ENCODE results near the gene ZNF672. TPM values are rescaled to one million over a fixed set of nuclear protein-coding genes. Genes with fewer than 3 reads are reported as not detected.

Gene ZNF672
- total and polyA plus RNA-seq, 2 of the 13 experiments (the other 11 are each of a cell fraction or from before 2014, with no cell fraction given): 17.2 to 22.9 TPM

GRCh38 chr1:248873409-248873992 lies 35.5 kb downstream of the ZNF672 start (continued):
- no peak for TF ChIP-seq ATF4 (CRISPR knock-in tag; IDR thresholded peaks at IDR 0.05)
- peak; percentile 92; the same call in 1 of the 2 replicates for TF ChIP-seq ZNF350 (CRISPR knock-in tag; IDR thresholded peaks at IDR 0.05; ENCODE audit: borderline replicate concordance, low read depth)
- no peak for TF ChIP-seq FOSL2 (CRISPR knock-in tag; IDR thresholded peaks at IDR 0.05)
- no peak; the same call in 1 of the 2 replicates for TF ChIP-seq HBP1 (CRISPR knock-in tag; IDR thresholded peaks at IDR 0.05; ENCODE audit: low read depth)
- no peak for TF ChIP-seq RCOR2 (CRISPR knock-in tag; IDR thresholded peaks at IDR 0.05)
- no peak for TF ChIP-seq EED (CRISPR knock-in tag; IDR thresholded peaks at IDR 0.05)
- peak; percentile 3; the same call in 1 of the 2 replicates for TF ChIP-seq NFE2L2 (IDR thresholded peaks at IDR 0.05; ENCODE audit: low read length)
- no peak for TF ChIP-seq MLLT10 (CRISPR knock-in tag; IDR thresholded peaks at IDR 0.05)
- TF ChIP-seq ZFP37 (CRISPR knock-in tag; IDR thresholded peaks at IDR 0.05; ENCODE audit: borderline replicate concordance): no peak
- TF ChIP-seq SOX6 (IDR thresholded peaks at IDR 0.05): no peak
- peak; percentile 77 for TF ChIP-seq SOX6 (CRISPR knock-in tag; IDR thresholded peaks at IDR 0.05)
- no peak for TF ChIP-seq ZNF577 (CRISPR knock-in tag; IDR thresholded peaks at IDR 0.05; ENCODE audit: borderline replicate concordance, low read depth)
- TF ChIP-seq MEIS1 (CRISPR knock-in tag; IDR thresholded peaks at IDR 0.05; ENCODE audit: borderline replicate concordance): 0 out of 2 replicates have a peak, but pooled peaks have one; percentile 20
- no peak for TF ChIP-seq ATF1 (CRISPR knock-in tag; IDR thresholded peaks at IDR 0.05)
- TF ChIP-seq FOXP4 (CRISPR knock-in tag; IDR thresholded peaks at IDR 0.05): peak; percentile 31; the same call in 1 of the 2 replicates
- no peak for TF ChIP-seq ZBTB14 (CRISPR knock-in tag; IDR thresholded peaks at IDR 0.05)
- peak; percentile 59; the same call in 1 of the 2 replicates for TF ChIP-seq ZSCAN9 (CRISPR knock-in tag; IDR thresholded peaks at IDR 0.05; ENCODE audit: borderline replicate concordance)
- TF ChIP-seq ZSCAN22 (CRISPR knock-in tag; IDR thresholded peaks at IDR 0.05): no peak
- TF ChIP-seq PCBP1 (IDR thresholded peaks at IDR 0.05; ENCODE audit: borderline replicate concordance, low read depth, low read length): no peak
- peak; percentile 72 for TF ChIP-seq ZNF772 (CRISPR knock-in tag; IDR thresholded peaks at IDR 0.05)
- no peak for TF ChIP-seq ZNF484 (CRISPR knock-in tag; IDR thresholded peaks at IDR 0.05; ENCODE audit: borderline replicate concordance, low read depth)
- no peak for TF ChIP-seq ZNF607 (CRISPR knock-in tag; IDR thresholded peaks at IDR 0.05; ENCODE audit: borderline replicate concordance)
- TF ChIP-seq ZNF138 (CRISPR knock-in tag; IDR thresholded peaks at IDR 0.05; ENCODE audit: low read depth): no peak
- TF ChIP-seq KDM3A (CRISPR knock-in tag; IDR thresholded peaks at IDR 0.05; ENCODE audit: low read depth): no peak
- peak; percentile 70; the same call in 1 of the 2 replicates for TF ChIP-seq ZFY (CRISPR knock-in tag; IDR thresholded peaks at IDR 0.05)
- no peak for TF ChIP-seq ZNF180 (CRISPR knock-in tag; IDR thresholded peaks at IDR 0.05; ENCODE audit: borderline replicate concordance, low read depth)
- no peak; the same call in none of the 2 replicates for TF ChIP-seq ZMYM2 (CRISPR knock-in tag; IDR thresholded peaks at IDR 0.05)

All from HepG2 (cell line).